HepG2 (cell line): Measurements from ENCODE around the gene TSTD1.

Experiments used
- CTCF ChIP-seq: sonication (generic); formaldehyde crosslinking; IDR thresholded peaks from 2 replicates; pipeline ENCODE4 v1.5.0; 2020; ENCODE audit warnings: mild to moderate bottlenecking, missing genetic modification reagents, moderate library complexity
- DMTF1 ChIP-seq: sonication (generic); formaldehyde crosslinking; IDR thresholded peaks from 2 replicates; pipeline ENCODE4 v1.4.0; 2020; ENCODE audit warnings: mild to moderate bottlenecking, missing genetic modification reagents
- ELF1 ChIP-seq: sonication (generic); formaldehyde crosslinking; IDR thresholded peaks from 2 replicates; pipeline ENCODE4 v1.4.0; 2020; ENCODE audit warnings: missing genetic modification reagents
- ETV6 ChIP-seq: sonication (generic); formaldehyde crosslinking; conservative IDR thresholded peaks from 2 replicates; pipeline ENCODE4 v1.4.0; 2020; ENCODE audit warnings: missing genetic modification reagents
- MBNL3 ChIP-seq: fragments of 250-450 bp; sonication (Bioruptor Pico); conservative IDR thresholded peaks from 2 replicates; pipeline ENCODE4 v1.8.0; 2022; ENCODE audit warnings: mild to moderate bottlenecking, inconsistent platforms
- POLR2AphosphoS5 ChIP-seq: IDR thresholded peaks from 2 replicates; pipeline ENCODE4 v1.6.1; 2012; ENCODE audit warnings: low read depth, low read length
- ZBTB1 ChIP-seq: sonication (generic); formaldehyde crosslinking; IDR thresholded peaks from 2 replicates; pipeline ENCODE4 v1.4.0; 2020; ENCODE audit warnings: missing genetic modification reagents, borderline replicate concordance

- no peak for TF ChIP-seq ETV6
- no peak for TF ChIP-seq ZBTB1 (CRISPR knock-in tag)
- no peak for TF ChIP-seq CTCF
- TF ChIP-seq POLR2AphosphoS5 = no peak
- TF ChIP-seq DMTF1 (CRISPR knock-in tag) = no peak
- TF ChIP-seq ELF1 = no peak
- TF ChIP-seq MBNL3 = no peak
Measured at GRCh38 chr1:161013131-161013487, 25.7 kb downstream of the TSTD1 start.
